NT2/D1 (cell line): ENCODE results near the gene ACOT11.

Experiments
- DNase-seq: peaks from one replicate; pipeline ENCODE4 v3.0.0-alpha.2; 2011; ENCODE audit warnings: low read depth, low spot score
- H3K27me3 ChIP-seq: 2 replicates; pipeline ENCODE4 v1.6.0; 2011; ENCODE audit warnings: mild to moderate bottlenecking; ENCODE audit not compliant: insufficient read length, insufficient read depth
- H3K36me3 ChIP-seq: 2 replicates; pipeline ENCODE4 v1.6.1; 2011; ENCODE audit warnings: mild to moderate bottlenecking, low read length, mixed read lengths; ENCODE audit not compliant: insufficient read depth, insufficient read length
- H3K4me1 ChIP-seq: 2 replicates; pipeline ENCODE4 v1.5.1; 2011; ENCODE audit not compliant: insufficient read depth, insufficient read length
- H3K4me3 ChIP-seq: 2 replicates; pipeline ENCODE4 v1.5.1; 2011; ENCODE audit warnings: low read depth; ENCODE audit not compliant: insufficient read length
- H3K9ac ChIP-seq: 2 replicates; pipeline ENCODE4 v1.6.0; 2011; ENCODE audit warnings: low read depth; ENCODE audit not compliant: insufficient read length
- H3K9me3 ChIP-seq: 2 replicates; pipeline ENCODE4 v1.5.1; 2011; ENCODE audit warnings: mild to moderate bottlenecking, low read length; ENCODE audit not compliant: insufficient read depth
- SUZ12 ChIP-seq: IDR thresholded peaks from 2 replicates; pipeline ENCODE4 v1.6.1; 2011; ENCODE audit not compliant: insufficient read length, insufficient read depth; ENCODE audit errors: extremely low read depth
- YY1 ChIP-seq: IDR thresholded peaks from 2 replicates; pipeline ENCODE4 v1.6.1; 2011; ENCODE audit not compliant: insufficient read length, insufficient read depth
- ZNF274 ChIP-seq: IDR thresholded peaks from 2 replicates; pipeline ENCODE4 v1.6.1; 2011; ENCODE audit warnings: mild to moderate bottlenecking, low read depth, low read length

ACOT11 gene

GRCh38 chr1:54584575-54584974 is 36.5 kb downstream of the ACOT11 start:
- H3K4me1 ChIP-seq: peaks cover 14% of the 10 kb centered on the region
- H3K36me3 ChIP-seq: no peaks in the 10 kb centered on the region
- no peak overlapping the region for H3K4me3 ChIP-seq
- H3K27me3 ChIP-seq: no peaks in the 10 kb centered on the region
- no peak overlapping the region for H3K9ac ChIP-seq
- no peaks in the 10 kb centered on the region for H3K9me3 ChIP-seq
- DNase-seq: no peak
- TF ChIP-seq SUZ12 (no peak), ZNF274 (no peak)

GRCh38 chr1:54585181-54586066 is 37.4 kb downstream of the ACOT11 start:
- no peak for DNase-seq
- H3K9ac ChIP-seq: no peak overlapping the region
- H3K36me3 ChIP-seq: no peaks in the 10 kb centered on the region
- H3K4me3 ChIP-seq: no peak overlapping the region
- H3K4me1 ChIP-seq: peaks cover 14% of the 10 kb centered on the region
- no peaks in the 10 kb centered on the region for H3K27me3 ChIP-seq
- no peaks in the 10 kb centered on the region for H3K9me3 ChIP-seq
- TF ChIP-seq YY1: no peak
- TF ChIP-seq ZNF274: no peak
- TF ChIP-seq SUZ12: no peak

GRCh38 chr1:54588377-54588776 is 40.3 kb downstream of the ACOT11 start:
- DNase-seq: no peak
- TF ChIP-seq ZNF274 (no peak), SUZ12 (no peak), YY1 (no peak)
- Histone ChIP-seq H3K4me3 (no peak overlapping the region), H3K4me1 (peaks cover 5% of the 10 kb centered on the region), H3K9ac (no peak overlapping the region), H3K27me3 (no peaks in the 10 kb centered on the region), H3K9me3 (no peaks in the 10 kb centered on the region), H3K36me3 (no peaks in the 10 kb centered on the region)

DNA sequence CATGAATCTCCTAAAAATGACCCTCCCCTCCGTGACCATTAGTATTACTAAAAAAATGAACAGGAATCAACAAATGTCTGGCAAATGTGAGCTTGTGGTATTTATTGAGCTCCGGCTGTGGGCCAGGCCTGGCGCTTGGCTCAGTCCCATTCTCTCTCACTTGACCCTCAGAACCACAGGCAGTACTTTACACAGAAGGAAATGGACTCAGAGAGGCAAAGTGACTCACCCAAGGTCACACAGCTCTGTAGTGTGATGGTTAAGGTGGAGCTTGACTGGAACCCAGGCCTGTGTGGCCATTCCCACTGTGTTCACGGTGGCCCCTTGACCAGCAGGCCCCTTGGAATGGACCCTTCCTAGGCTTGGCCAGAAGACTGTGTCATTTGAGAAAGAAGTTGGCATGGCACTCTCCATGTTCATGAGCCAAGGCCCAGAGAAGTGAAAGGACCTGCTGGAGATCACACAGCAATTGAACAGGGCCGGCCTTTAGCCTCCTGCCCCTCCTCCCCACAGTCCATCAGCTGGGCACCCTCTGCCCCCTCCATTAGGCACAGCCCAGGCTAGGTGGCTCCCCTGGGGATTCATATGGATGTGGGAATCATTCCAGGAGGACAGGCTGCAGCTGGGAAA is 43.2 kb downstream of the ACOT11 start:
- Histone ChIP-seq H3K27me3 (no peaks in the 10 kb centered on the region), H3K36me3 (no peaks in the 10 kb centered on the region), H3K4me1 (peaks cover 15% of the 10 kb centered on the region), H3K9ac (no peak overlapping the region), H3K9me3 (no peaks in the 10 kb centered on the region), H3K4me3 (no peak overlapping the region)
- no peak for DNase-seq
- TF ChIP-seq YY1: no peak
- no peak for TF ChIP-seq ZNF274
- no peak for TF ChIP-seq SUZ12

DNA sequence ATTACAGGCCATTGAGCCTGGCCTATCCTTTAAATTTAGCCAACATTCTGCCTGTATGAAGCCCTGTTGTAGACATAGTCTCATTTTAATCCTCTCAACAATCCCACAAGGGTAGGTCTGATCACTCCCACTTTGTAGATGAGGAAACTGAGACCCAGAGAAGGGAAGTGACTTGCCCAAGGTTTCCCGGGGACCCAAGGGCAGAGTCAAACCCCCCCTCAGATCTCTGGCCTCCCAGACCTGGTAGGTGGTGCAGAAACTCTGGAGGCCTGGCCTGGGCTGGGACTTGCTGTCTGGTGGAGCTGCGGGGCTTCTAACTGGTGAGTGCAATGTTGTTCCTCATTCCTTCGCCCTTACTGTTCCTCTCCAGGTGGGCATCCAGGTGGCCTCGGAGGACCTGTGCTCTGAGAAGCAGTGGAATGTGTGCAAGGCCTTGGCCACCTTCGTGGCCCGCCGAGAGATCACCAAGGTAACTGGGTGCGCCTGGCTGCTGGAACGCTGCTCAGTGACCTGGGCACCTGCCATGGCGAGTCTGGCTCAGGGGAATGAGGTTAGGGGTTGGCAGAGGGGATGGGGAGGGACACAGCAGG is 45.6 kb downstream of the ACOT11 start:
- Histone ChIP-seq H3K27me3 (no peaks in the 10 kb centered on the region), H3K4me1 (peaks cover 23% of the 10 kb centered on the region), H3K36me3 (no peaks in the 10 kb centered on the region), H3K9ac (no peak overlapping the region), H3K4me3 (no peak overlapping the region), H3K9me3 (no peaks in the 10 kb centered on the region)
- TF ChIP-seq ZNF274: no peak
- TF ChIP-seq YY1: no peak
- no peak for TF ChIP-seq SUZ12
- DNase-seq: no peak

DNA sequence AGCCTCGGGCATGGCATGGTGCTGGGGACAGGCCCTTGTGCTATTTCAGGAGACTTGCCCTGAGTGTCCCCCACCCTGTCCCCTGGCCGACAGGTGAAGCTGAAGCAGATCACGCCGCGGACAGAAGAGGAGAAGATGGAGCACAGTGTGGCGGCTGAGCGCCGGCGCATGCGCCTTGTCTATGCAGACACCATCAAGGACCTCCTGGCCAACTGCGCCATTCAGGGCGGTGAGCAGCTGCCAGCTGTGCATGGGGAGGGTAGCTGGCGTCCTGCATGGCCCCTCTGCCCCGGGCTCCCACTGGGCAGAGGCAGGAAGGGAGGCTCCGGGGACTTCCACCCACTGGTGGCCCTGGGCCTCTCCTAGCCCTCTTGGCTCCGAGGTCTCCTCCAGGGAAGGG is 46.4 kb downstream of the ACOT11 start:
- Histone ChIP-seq H3K27me3 (no peaks in the 10 kb centered on the region), H3K36me3 (no peaks in the 10 kb centered on the region), H3K4me1 (peaks cover 23% of the 10 kb centered on the region), H3K9me3 (no peaks in the 10 kb centered on the region), H3K4me3 (no peak overlapping the region), H3K9ac (no peak overlapping the region)
- DNase-seq: no peak
- TF ChIP-seq SUZ12 (no peak), ZNF274 (no peak), YY1 (no peak)

DNA sequence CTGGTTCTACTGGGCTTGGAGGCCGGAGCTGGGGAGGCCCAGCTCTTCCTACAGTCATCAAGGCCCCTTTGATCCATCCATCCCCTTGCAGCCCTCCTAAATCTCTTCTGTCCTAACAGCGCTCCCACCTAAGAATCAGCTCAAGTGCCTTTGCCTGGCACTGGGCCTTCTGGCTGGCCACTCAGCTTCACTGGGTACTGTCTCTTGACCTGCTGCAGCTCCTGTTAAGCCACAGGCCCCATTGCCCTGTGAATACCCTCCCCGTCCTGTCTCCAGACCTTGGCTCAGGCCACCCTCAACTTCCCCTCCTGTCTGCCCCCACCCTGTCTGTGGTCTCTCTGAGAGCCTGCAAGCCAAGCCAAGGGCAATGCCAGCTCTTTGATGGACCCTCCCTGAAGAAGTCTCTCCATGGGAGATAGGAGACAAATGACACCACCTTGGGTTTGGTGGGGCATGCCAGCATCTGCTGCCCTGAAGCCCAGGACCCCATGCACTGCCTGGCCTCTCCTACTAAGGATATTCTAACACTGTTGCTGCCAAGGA is 48.0 kb downstream of the ACOT11 start:
- H3K9ac ChIP-seq: no peak overlapping the region
- peaks cover 23% of the 10 kb centered on the region for H3K4me1 ChIP-seq
- no peaks in the 10 kb centered on the region for H3K27me3 ChIP-seq
- TF ChIP-seq ZNF274 (no peak), SUZ12 (no peak), YY1 (no peak)
- no peak overlapping the region for H3K4me3 ChIP-seq
- H3K9me3 ChIP-seq: no peaks in the 10 kb centered on the region
- no peak for DNase-seq
- H3K36me3 ChIP-seq: no peaks in the 10 kb centered on the region
